Effector CD8-positive, alpha-beta T cell (primary cell): ENCODE data around the gene USP7.
"Not testable (repeated sequence)": the region's sequence is repeated elsewhere in the genome, so short reads cannot be mapped to it uniquely, and the experiment has no call there.

ENCODE experiments used
- DNase-seq: peaks from one replicate; lab custom pipeline; 2025; lab: John Stamatoyannopoulos, UW
- total RNA-seq, 4 experiments: gene quantifications; one replicate each; lab custom pipeline; 2026; lab: John Stamatoyannopoulos, UW

USP7 gene
- total RNA-seq: 324 to 385 (median 350) reads per million in 4 experiments

GRCh38 chr16:8963821-8964441 is at the start of gene USP7:
Gene USP7 (minus strand): TSS chr16:8963906. CDS start chr16:8963285, 621 bp downstream.
- DNase-seq: peak; percentile 86

- DNase-seq: no peak
These were observed 49.8 kb upstream of the USP7 start for GRCh38 chr16:9013508-9013864.

- DNase-seq: no peak
These were observed 49.3 kb upstream of the USP7 start for GRCh38 chr16:9012848-9013507.

GRCh38 chr16:9012330-9012729 is 48.6 kb upstream of the USP7 start:
- DNase-seq: no peak

GRCh38 chr16:9008601-9009260 is 45.0 kb upstream of the USP7 start:
- DNase-seq: peak; percentile 43

- no peak for DNase-seq
These were observed 43.6 kb upstream of the USP7 start for GRCh38 chr16:9007177-9007794.

- no peak for DNase-seq
These were observed 40.5 kb upstream of the USP7 start for GRCh38 chr16:9004183-9004582.

GRCh38 chr16:9003763-9004162 is 40.1 kb upstream of the USP7 start:
- no peak for DNase-seq

GRCh38 chr16:9003322-9003721 is 39.6 kb upstream of the USP7 start:
- no peak for DNase-seq

GRCh38 chr16:9002042-9002441 is 38.3 kb upstream of the USP7 start:
- DNase-seq: no peak

- no peak for DNase-seq
These were observed 37.0 kb upstream of the USP7 start for GRCh38 chr16:9000664-9001063.

- no peak for DNase-seq
These were observed 36.1 kb upstream of the USP7 start for GRCh38 chr16:8999800-9000199.

- DNase-seq: no peak
These were observed 34.4 kb upstream of the USP7 start for GRCh38 chr16:8998108-8998507.

GRCh38 chr16:8996891-8997290 is 33.2 kb upstream of the USP7 start:
- no peak for DNase-seq

GRCh38 chr16:8990445-8990844 is 26.7 kb upstream of the USP7 start:
- no peak for DNase-seq

- DNase-seq: no peak
These were observed 25.6 kb upstream of the USP7 start for GRCh38 chr16:8989099-8989878.

GRCh38 chr16:8986818-8987191 is 23.1 kb upstream of the USP7 start:
- DNase-seq: no peak

GRCh38 chr16:8986111-8986510 is 22.4 kb upstream of the USP7 start:
- no peak for DNase-seq

- DNase-seq: no peak
These were observed 19.1 kb upstream of the USP7 start for GRCh38 chr16:8982816-8983215.

- DNase-seq: not testable (repeated sequence)
These were observed 18.2 kb upstream of the USP7 start for GRCh38 chr16:8981901-8982300.

GRCh38 chr16:8976189-8976588 is 12.5 kb upstream of the USP7 start:
- DNase-seq: not testable (repeated sequence)

- no peak for DNase-seq
These were observed 11.3 kb upstream of the USP7 start for GRCh38 chr16:8975039-8975438.
